Urinary bladder (tissue), 4 donors: ENCODE results near the gene SMPX. TPM values are rescaled to one million over a fixed set of nuclear protein-coding genes. Genes with fewer than 3 reads are reported as not detected.

ENCODE experiments used
- DNase-seq: peaks from one replicate; pipeline ENCODE4 v3.0.0-alpha.2; 2015; ENCODE audit errors: extremely low spot score
- H3K27ac ChIP-seq: one replicate; pipeline ENCODE4 v1.5.1; 2013; ENCODE audit warnings: low read depth, mild to moderate bottlenecking, moderate library complexity
- H3K36me3 ChIP-seq: one replicate; pipeline ENCODE4 v1.6.1; 2013; ENCODE audit warnings: mild to moderate bottlenecking, moderate library complexity; ENCODE audit not compliant: insufficient read depth
- H3K4me1 ChIP-seq: one replicate; pipeline ENCODE4 v1.6.1; 2013; ENCODE audit warnings: mild to moderate bottlenecking, moderate library complexity; ENCODE audit not compliant: insufficient read depth
- H3K4me3 ChIP-seq: one replicate; pipeline ENCODE4 v1.5.1; 2013; ENCODE audit warnings: low read depth, low read length
- WGBS: extraction: QIAGEN DNeasy Blood & Tissue Kit; methylation state at CpG from one replicate; pipeline ENCODE4 v1.1.7; 2013; 5-methylcytosine and 5-hydroxymethylcytosine counted together
- polyA plus RNA-seq: library from polyadenylated mRNA; stranded (reverse); fragments of 200-250 nt; gene quantifications from one replicate; pipeline ENCODE4 v1.2.3, GENCODE V29; 2013
- total RNA-seq: library from RNA; depleted of rRNA; stranded (reverse); fragments of >200 nt; gene quantifications from one replicate; pipeline ENCODE4 v1.2.3, GENCODE V29; 2014
- donor health status: healthy with polysubstance abuse.
- donor health status: healthy.

SMPX gene
- total and polyA plus RNA-seq, 2 donors: 3.6 to 47.5 TPM

DNA sequence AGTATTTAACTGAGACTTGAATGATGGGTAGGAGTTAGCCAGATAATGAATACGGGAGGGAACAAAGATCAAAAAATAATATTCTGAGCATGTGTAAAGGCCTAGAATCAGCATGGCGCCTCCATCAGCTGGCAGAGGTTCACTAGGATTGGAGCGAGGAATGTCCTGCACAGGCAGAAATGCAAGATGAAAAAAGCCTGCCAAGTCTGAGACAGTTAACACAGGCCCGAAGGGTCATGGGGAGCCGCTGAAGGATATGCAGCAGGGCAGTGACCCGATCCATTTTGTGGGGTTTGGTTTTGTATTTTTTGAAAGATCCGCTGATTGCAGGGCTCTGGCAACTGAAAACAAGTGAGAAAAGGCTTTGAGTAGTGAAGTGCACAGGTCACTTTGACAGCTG is 40.1 kb downstream of the SMPX start:
- H3K4me3 ChIP-seq: no peak overlapping the region
- no peaks in the 10 kb centered on the region for H3K4me1 ChIP-seq
- WGBS: 95% methylated on average over 7 of the region's 7 CpGs
- no peaks in the 10 kb centered on the region for H3K36me3 ChIP-seq
- no peak overlapping the region for H3K27ac ChIP-seq
- DNase-seq: no peak

- Histone ChIP-seq H3K4me3 (no peak overlapping the region), H3K4me1 (no peaks in the 10 kb centered on the region), H3K36me3 (no peaks in the 10 kb centered on the region), H3K27ac (no peak overlapping the region)
- 69% methylated on average over 2 of the region's 2 CpGs for WGBS
- DNase-seq: no peak
Measured at GRCh38 chrX:21715825-21716224, 42.1 kb downstream of the SMPX start.

- H3K27ac ChIP-seq: no peak overlapping the region
- no peaks in the 10 kb centered on the region for H3K36me3 ChIP-seq
- no peak for DNase-seq
- WGBS: 52% methylated on average over 2 of the region's 2 CpGs
- no peaks in the 10 kb centered on the region for H3K4me1 ChIP-seq
- H3K4me3 ChIP-seq: no peak overlapping the region
Measured at GRCh38 chrX:21715337-21715736, 42.6 kb downstream of the SMPX start.

GRCh38 chrX:21711848-21712197 is 46.1 kb downstream of the SMPX start:
- WGBS: 84% methylated on average over 2 of the region's 2 CpGs
- no peak overlapping the region for H3K27ac ChIP-seq
- no peak for DNase-seq
- no peaks in the 10 kb centered on the region for H3K4me1 ChIP-seq
- H3K4me3 ChIP-seq: no peak overlapping the region
- H3K36me3 ChIP-seq: no peaks in the 10 kb centered on the region

DNA sequence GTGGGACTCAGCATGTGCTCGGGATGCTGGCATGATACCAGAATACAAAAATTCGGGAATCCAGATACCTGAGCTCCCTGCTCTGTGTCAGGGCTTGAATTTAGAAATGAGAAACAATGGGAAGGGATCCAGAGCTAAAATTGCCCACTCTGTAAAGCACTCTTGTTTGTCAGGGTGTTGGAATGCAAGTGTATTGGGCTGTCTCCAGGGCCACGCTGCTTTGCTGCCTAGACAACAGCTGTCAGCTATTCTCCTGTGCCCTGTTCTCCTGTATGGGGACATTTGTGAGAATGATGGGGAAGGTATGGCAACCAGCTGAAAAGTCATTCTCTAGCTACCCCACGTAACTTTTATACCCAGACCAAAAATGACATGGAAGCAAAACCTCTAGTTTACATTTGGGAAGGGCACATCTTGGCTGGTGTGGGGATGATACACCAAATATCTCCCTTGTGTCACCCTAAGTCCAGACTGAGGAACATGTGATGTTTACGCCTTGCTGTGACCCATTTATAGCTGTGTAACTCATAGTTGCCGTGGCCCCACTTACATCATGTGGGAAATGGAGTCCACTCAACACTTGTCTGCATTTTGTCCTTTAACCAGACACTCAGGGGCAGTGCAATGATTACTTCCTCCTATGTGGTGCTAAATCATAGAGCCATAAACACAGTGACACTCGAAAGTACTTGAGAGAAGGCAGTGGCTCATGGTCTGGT is 46.6 kb downstream of the SMPX start:
- H3K4me1 ChIP-seq: no peaks in the 10 kb centered on the region
- no peak overlapping the region for H3K27ac ChIP-seq
- DNase-seq: no peak
- no peak overlapping the region for H3K4me3 ChIP-seq
- WGBS: 69% methylated on average over 7 of the region's 7 CpGs
- no peaks in the 10 kb centered on the region for H3K36me3 ChIP-seq

GRCh38 chrX:21708116-21708515 is 49.8 kb downstream of the SMPX start:
- Histone ChIP-seq H3K4me1 (no peaks in the 10 kb centered on the region), H3K4me3 (no peak overlapping the region), H3K36me3 (no peaks in the 10 kb centered on the region), H3K27ac (no peak overlapping the region)
- DNase-seq: no peak

- 77% methylated on average over 4 of the region's 4 CpGs for WGBS
Measured at GRCh38 chrX:21705225-21705624, 52.7 kb downstream of the SMPX start.

DNA sequence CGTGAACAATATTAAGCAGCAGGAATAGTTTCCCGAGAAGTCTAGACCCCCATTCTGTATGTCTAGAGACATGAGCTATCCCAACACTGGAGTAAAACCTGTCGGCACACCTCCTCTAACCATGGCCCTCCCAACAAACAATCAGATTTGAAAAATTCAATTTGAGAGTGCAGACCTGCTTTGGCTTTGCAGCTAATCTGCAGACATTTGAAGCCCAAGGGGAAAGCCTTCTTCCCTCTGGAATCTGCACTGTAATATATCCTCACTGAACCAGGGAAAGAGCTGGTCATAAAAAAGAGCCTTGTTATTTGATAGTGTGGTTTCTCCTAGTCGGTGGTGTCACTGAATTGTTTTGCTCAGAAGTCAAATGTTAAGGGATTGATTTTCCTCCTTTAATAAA is 55.2 kb downstream of the SMPX start:
- 62% methylated on average over 4 of the region's 4 CpGs for WGBS

More at GRCh38 chrX:21705225-21705624, 52.7 kb downstream of the SMPX start:
- H3K4me3 ChIP-seq: no peak overlapping the region
- no peaks in the 10 kb centered on the region for H3K36me3 ChIP-seq
- H3K27ac ChIP-seq: no peak overlapping the region
- H3K4me1 ChIP-seq: no peaks in the 10 kb centered on the region
- no peak for DNase-seq

GRCh38 chrX:21700967-21701366 is 56.9 kb downstream of the SMPX start:
- no peaks in the 10 kb centered on the region for H3K36me3 ChIP-seq
- no peak overlapping the region for H3K4me3 ChIP-seq
- DNase-seq: no peak
- H3K4me1 ChIP-seq: no peaks in the 10 kb centered on the region
- 70% methylated on average over 3 of the region's 3 CpGs for whole genome bisulfite sequencing
- no peak overlapping the region for H3K27ac ChIP-seq

More for the DNA sequence above, 55.2 kb downstream of the SMPX start:
- Histone ChIP-seq H3K36me3 (no peaks in the 10 kb centered on the region), H3K4me1 (no peaks in the 10 kb centered on the region), H3K4me3 (no peak overlapping the region), H3K27ac (no peak overlapping the region)
- DNase-seq: no peak

DNA sequence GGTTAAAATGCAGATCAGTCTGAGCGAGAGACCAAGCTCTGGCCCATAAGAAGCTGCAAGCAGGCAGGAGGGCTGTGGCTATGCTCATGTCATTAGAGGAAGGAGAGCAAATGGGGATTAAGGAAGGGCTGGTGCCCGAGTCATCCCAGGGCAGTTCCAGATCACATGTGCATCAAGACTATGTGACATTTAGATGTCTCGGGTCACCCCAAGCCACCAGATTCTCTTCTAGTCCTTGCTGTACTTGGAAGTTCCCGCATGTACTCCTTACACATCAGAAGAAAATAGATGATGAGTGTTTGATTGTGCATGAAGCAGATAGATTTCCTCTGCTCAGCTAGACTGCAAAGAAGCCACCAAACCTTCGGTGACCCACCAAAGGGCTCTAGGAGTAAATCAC is 57.6 kb downstream of the SMPX start:
- H3K36me3 ChIP-seq: no peaks in the 10 kb centered on the region
- H3K4me3 ChIP-seq: no peak overlapping the region
- DNase-seq: no peak
- H3K4me1 ChIP-seq: no peaks in the 10 kb centered on the region
- 89% methylated on average over 5 of the region's 5 CpGs for WGBS
- H3K27ac ChIP-seq: no peak overlapping the region

DNA sequence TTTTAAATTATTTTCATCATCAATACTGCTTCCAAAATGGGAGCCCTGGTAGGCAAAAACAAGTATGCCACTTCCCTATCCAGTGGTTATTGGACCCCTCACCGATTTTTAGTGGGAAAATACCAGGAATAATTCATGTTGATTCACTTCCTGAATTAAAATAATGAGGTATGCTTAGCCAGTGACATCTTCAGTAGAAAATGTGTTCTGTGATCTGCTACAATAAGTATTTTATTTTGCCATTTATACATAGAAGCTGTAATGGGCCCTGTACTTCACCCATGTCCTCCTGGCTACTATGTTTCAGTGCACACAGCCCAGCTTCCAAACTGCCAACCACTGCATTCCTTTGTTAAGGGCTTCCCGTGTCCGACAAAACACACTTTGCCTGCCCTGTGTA is 58.8 kb downstream of the SMPX start:
- Histone ChIP-seq H3K4me1 (no peaks in the 10 kb centered on the region), H3K27ac (no peak overlapping the region), H3K4me3 (no peak overlapping the region), H3K36me3 (no peaks in the 10 kb centered on the region)
- WGBS: 77% methylated on average over 3 of the region's 3 CpGs
- no peak for DNase-seq

DNA sequence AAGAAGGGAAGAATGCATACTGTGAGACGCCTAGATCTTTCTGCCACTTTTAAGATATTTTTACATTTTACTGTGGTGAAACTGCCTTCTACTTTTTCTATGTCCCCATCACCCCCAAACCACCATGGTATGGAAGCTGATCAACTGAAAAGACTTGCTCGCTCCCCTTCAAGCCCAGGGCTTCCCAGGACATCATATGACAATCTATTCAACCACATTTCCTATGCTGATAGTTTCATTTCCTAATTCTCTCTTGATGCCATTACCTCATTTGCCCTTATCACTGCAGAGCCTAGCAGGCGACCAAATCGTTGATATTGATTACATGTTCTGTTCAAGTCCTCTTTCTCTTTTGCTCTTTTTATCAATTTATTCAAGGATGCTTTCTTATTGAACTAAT is 59.6 kb downstream of the SMPX start:
- no peaks in the 10 kb centered on the region for H3K36me3 ChIP-seq
- WGBS: 79% methylated on average over 4 of the region's 4 CpGs
- DNase-seq: no peak
- H3K4me1 ChIP-seq: no peaks in the 10 kb centered on the region
- H3K27ac ChIP-seq: no peak overlapping the region
- no peak overlapping the region for H3K4me3 ChIP-seq

GRCh38 chrX:21691512-21692018 is 66.4 kb downstream of the SMPX start:
- Histone ChIP-seq H3K4me3 (no peak overlapping the region), H3K36me3 (no peaks in the 10 kb centered on the region), H3K27ac (no peak overlapping the region), H3K4me1 (no peaks in the 10 kb centered on the region)
- DNase-seq: no peak
- WGBS: 93% methylated on average over 3 of the region's 3 CpGs

DNA sequence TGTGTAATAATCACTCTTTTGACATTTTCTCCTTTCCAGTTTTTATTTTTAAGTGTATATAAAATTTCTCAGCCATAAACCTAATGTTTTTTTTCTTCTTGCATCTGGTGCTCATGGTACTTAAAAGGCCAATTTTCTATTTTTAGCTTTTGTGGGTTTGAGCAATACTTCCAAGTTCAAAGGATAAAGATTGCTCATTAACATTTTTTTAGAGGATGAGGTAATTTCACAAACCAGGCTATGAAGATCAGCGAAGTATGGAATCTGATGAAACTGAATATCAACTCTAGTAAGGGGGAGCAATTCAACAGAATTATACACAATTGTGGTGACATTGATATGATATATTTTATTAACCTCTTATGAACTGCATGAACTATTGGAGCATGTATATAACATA is 74.0 kb downstream of the SMPX start:
- 66% methylated on average over 1 of the region's 1 CpG for WGBS
- H3K36me3 ChIP-seq: no peaks in the 10 kb centered on the region
- H3K4me3 ChIP-seq: no peak overlapping the region
- H3K27ac ChIP-seq: no peak overlapping the region
- no peaks in the 10 kb centered on the region for H3K4me1 ChIP-seq
- DNase-seq: no peak
